Fibroblast of mammary gland (primary cell): ENCODE data around the gene LEFTY1.

ENCODE experiments used
- DNase-seq: peaks from one replicate; pipeline ENCODE4 v3.0.0-alpha.2; 2010; ENCODE audit warnings: low read depth
- H3K4me3 ChIP-seq: 2 replicates; pipeline ENCODE4 v1.5.1; 2011; ENCODE audit warnings: low read depth, mild to moderate bottlenecking, low read length, moderate library complexity; ENCODE audit not compliant: control insufficient read depth
- CTCF ChIP-seq: conservative IDR thresholded peaks from 2 replicates; pipeline ENCODE4 v1.5.1; 2011; ENCODE audit warnings: low read depth, low read length, inconsistent platforms; ENCODE audit not compliant: control insufficient read depth, insufficient read depth

Gene LEFTY1

GRCh38 chr1:225860107-225860506 lies 28.8 kb downstream of the LEFTY1 start:
- no peak for DNase-seq
- TF ChIP-seq CTCF = no peak
- no peak overlapping the region for H3K4me3 ChIP-seq

GRCh38 chr1:225859151-225859550 lies 29.8 kb downstream of the LEFTY1 start:
- no peak for DNase-seq
- H3K4me3 ChIP-seq = no peak overlapping the region
- no peak for TF ChIP-seq CTCF

GRCh38 chr1:225857256-225857655 lies 31.7 kb downstream of the LEFTY1 start:
- DNase-seq = no peak
- no peak for TF ChIP-seq CTCF
- H3K4me3 ChIP-seq = no peak overlapping the region

GRCh38 chr1:225855503-225856300 lies 33.2 kb downstream of the LEFTY1 start:
- no peak overlapping the region for H3K4me3 ChIP-seq
- TF ChIP-seq CTCF = no peak
- DNase-seq = no peak

GRCh38 chr1:225853441-225853840 lies 35.5 kb downstream of the LEFTY1 start:
- no peak for TF ChIP-seq CTCF
- H3K4me3 ChIP-seq = no peak overlapping the region
- DNase-seq = no peak

- TF ChIP-seq CTCF = no peak
- no peak for DNase-seq
These were observed 36.4 kb downstream of the LEFTY1 start for GRCh38 chr1:225852413-225853124.

GRCh38 chr1:225851805-225852204 lies 37.1 kb downstream of the LEFTY1 start:
- DNase-seq = no peak
- TF ChIP-seq CTCF = no peak
- no peak overlapping the region for H3K4me3 ChIP-seq

More at GRCh38 chr1:225852413-225853124, 36.4 kb downstream of the LEFTY1 start:
- no peak overlapping the region for H3K4me3 ChIP-seq
